ENCODE measurements around the gene OPN1MW2.
"Not testable (repeated sequence)": the region's sequence is repeated elsewhere in the genome, so short reads cannot be mapped to it uniquely, and the experiment has no call there.

The OPN1MW2 gene

DNA sequence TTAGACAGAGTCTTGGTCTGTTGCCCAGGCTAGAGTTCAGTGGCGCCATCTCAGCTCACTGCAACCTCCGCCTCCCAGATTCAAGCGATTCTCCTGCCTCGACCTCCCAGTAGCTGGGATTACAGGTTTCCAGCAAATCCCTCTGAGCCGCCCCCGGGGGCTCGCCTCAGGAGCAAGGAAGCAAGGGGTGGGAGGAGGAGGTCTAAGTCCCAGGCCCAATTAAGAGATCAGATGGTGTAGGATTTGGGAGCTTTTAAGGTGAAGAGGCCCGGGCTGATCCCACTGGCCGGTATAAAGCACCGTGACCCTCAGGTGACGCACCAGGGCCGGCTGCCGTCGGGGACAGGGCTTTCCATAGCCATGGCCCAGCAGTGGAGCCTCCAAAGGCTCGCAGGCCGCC, at the start of gene OPN1MW2:
Gene OPN1MW2 (plus strand): TSS at position 301 of the 400 bp plus-strand sequence. CDS start 60 bp downstream, at position 361.
- in situ Hi-C loops (cut with MboI; ENCODE audit: low sequenced_read_pairs), result not testable (repeated sequence)

DNA sequence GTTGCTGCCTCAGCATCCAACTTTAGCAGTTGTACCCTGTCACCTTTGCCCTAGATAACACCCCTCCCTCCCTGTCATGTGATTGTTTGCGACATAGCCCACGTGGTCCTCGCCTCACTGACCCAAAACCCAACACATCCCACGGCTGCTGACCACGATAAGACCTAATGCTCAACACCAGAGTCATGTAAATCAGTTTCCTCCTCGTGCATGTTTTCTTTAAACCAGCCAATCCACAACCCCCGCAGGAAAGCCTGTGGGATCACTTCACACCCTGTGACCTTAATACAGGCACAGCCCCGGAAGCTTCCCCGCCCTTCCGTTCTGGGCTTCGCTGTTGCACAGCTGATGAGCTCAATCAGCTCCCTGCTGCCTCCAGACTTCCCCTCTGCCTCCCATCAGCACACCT, 47.0 kb upstream of the OPN1MW2 start:
- in situ Hi-C loops (cut with MboI; ENCODE audit: low sequenced_read_pairs), result not testable (repeated sequence)

DNA sequence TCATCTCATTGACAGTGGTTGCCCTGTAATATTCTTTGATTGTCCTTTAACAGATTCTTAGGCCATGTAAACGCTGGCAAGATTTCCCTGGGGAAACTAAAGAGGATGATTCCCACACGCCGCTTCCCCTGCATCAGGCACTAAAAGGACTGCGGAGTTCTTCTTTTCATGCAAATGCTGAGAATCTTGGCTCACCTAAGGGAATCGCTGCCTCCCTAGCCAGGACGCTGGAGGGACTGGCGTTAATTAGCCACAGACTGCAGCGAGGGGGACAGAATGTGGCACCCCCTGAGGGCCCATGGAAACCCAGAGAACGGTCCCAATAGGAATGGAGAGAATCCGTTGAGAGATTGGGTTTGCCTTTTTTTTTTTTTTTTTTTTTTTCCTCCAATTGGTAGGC, 45.2 kb upstream of the OPN1MW2 start:
- in situ Hi-C loops (cut with MboI; ENCODE audit: low sequenced_read_pairs), result not testable (repeated sequence)

DNA sequence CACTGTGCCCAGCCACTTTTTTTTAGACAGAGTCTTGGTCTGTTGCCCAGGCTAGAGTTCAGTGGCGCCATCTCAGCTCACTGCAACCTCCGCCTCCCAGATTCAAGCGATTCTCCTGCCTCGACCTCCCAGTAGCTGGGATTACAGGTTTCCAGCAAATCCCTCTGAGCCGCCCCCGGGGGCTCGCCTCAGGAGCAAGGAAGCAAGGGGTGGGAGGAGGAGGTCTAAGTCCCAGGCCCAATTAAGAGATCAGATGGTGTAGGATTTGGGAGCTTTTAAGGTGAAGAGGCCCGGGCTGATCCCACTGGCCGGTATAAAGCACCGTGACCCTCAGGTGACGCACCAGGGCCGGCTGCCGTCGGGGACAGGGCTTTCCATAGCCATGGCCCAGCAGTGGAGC, 37.3 kb upstream of the OPN1MW2 start, which contains the start of gene OPN1MW:
Gene OPN1MW (plus strand): TSS at position 301 of the 400 bp plus-strand sequence. CDS start 82 bp downstream, at position 383.
- in situ Hi-C loops (cut with MboI; ENCODE audit: low sequenced_read_pairs), result not testable (repeated sequence)

DNA sequence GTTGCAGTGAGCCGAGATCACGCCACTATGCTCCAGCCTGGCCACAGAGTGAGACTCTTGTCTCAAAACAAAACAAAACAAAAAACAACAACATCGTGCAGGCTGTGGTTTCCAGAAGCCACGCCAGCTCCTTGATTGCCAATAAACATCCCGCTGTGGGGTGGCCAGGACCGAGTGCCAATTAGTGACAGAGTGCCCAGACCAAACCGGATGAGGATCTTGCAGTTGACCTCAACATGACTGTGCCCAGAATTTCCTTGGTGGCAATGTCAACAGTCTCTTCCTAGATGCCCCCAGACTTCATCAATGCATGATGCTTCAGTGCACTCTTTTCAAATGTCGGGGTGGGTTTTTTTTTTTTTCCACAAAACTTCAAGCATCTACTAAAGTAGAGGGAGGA, 35.8 kb upstream of the OPN1MW2 start:
- in situ Hi-C loops (cut with MboI; ENCODE audit: low sequenced_read_pairs), result not testable (repeated sequence)

DNA sequence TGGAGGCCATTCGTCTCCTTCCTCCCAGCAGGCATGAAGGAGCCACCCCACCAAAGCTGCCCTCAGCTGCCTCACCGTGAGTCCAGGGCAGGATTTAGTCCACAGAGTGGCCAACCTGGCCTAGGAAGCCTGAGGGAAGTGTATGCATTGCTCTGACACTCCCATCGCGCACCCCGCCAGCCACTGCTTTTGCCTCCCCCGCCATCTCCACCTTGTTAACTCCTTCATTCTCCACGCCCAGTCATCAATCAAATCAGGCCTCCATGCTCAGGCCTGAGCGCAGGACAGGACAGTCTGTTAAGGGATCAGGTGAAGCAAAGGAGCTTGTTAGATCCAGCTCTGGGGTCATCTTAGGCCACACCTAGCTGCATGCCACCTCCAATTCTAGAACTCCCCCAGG, 26.7 kb upstream of the OPN1MW2 start:
- in situ Hi-C loops (cut with MboI; ENCODE audit: low sequenced_read_pairs), result not testable (repeated sequence)

DNA sequence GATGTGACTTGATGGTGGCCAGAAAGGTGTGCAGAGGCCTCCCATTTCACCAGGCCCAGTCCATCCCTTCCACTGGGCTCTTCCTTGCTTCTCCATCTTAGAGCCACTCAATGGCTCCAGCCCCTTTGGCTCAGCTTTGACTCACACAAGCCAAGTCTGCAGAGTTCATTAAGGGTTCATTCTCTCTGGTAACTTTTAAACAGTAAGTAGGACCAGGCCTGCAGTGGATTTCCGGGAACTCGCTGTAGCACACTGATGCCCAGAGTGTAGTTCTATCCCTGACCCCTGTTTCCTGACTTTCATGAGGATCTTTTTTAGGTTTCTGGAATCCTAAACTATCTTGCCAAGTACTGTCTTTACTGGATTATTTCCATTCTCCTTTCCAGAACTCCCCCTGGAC, 25.2 kb upstream of the OPN1MW2 start:
- in situ Hi-C loops (cut with MboI; ENCODE audit: low sequenced_read_pairs), result not testable (repeated sequence)

DNA sequence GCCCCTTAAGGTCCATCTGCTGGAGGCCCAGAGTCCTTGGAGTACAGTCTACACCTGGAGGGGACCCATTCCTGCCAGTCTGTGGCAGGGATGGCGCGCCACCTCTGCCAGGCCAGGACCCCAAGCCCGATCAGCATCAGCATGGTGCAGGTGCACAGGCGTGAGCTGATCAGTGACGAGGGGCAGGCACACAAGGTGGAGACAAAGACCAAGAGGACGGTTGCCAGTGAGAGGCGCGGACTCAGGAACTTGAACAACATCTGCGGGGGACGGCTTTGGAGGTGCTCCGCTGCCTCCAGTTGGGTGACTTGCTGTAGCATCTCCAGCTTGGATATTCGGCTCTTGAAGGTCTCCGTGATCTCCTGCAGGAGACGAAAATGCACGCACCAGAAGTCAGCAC, 23.1 kb upstream of the OPN1MW2 start:
- in situ Hi-C loops (cut with MboI; ENCODE audit: low sequenced_read_pairs), result not testable (repeated sequence)

DNA sequence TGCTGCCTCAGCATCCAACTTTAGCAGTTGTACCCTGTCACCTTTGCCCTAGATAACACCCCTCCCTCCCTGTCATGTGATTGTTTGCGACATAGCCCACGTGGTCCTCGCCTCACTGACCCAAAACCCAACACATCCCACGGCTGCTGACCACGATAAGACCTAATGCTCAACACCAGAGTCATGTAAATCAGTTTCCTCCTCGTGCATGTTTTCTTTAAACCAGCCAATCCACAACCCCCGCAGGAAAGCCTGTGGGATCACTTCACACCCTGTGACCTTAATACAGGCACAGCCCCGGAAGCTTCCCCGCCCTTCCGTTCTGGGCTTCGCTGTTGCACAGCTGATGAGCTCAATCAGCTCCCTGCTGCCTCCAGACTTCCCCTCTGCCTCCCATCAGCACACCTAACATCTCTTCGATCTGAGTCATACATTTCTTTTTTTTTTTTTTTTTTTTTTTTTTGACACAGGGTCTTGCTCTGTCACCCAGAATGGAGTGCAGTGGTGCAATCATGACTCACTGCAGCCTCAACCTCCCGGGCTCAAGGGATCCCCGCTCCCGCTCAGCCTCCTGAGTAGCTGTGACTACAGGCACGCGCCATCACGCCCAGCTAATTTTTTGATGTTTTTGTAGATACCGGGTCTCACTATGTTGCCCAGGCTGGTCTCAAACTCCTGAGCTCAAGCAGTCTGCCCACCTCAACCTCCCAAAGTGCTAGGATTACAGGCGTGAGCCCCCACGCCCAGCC, 9.7 kb upstream of the OPN1MW2 start:
- in situ Hi-C loops (cut with MboI; ENCODE audit: low sequenced_read_pairs), result not testable (repeated sequence)

DNA sequence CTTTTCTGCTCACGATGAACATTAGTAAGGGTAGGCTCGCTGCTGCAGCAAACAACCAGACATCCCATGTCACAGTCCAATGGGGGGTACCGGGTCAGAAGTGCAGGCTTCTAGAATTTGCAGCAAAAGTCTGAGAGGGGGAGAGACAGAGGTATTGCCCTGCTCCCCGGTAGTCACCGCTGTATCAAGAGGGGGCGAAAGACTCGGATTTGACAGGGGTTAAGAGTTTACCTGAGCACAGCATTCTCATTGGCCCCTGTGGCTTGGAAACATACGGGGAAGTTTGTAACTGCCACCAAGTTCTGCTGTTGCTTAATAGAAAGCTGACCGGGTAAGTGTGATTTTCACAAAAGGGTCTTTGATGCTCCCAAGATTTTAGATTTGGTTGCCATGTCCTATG, 8.5 kb upstream of the OPN1MW2 start:
- in situ Hi-C loops (cut with MboI; ENCODE audit: low sequenced_read_pairs), result not testable (repeated sequence)

DNA sequence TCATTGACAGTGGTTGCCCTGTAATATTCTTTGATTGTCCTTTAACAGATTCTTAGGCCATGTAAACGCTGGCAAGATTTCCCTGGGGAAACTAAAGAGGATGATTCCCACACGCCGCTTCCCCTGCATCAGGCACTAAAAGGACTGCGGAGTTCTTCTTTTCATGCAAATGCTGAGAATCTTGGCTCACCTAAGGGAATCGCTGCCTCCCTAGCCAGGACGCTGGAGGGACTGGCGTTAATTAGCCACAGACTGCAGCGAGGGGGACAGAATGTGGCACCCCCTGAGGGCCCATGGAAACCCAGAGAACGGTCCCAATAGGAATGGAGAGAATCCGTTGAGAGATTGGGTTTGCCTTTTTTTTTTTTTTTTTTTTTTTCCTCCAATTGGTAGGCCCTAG, 8.1 kb upstream of the OPN1MW2 start:
- in situ Hi-C loops (cut with MboI; ENCODE audit: low sequenced_read_pairs), result not testable (repeated sequence)

DNA sequence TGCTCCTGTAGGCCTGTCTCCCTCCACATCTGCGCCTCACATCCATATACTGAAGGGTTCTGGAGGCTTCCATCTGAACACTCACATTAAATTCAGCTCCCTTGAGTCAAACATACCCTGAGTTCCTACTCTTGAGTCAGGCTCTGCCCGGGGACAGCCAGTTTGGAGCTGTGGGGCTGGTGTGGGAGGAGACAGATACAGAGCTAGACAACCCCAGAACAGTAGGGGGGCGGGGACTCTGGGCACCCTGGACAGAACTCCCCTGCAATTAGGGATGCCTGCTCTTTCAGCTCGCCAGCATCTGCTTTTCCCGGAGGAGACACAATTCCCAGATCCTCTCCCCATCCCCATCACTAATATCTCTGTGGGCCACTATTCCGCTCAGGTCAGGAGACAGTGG, 5.7 kb downstream of the OPN1MW2 start:
- in situ Hi-C loops (cut with MboI; ENCODE audit: low sequenced_read_pairs), result not testable (repeated sequence)

DNA sequence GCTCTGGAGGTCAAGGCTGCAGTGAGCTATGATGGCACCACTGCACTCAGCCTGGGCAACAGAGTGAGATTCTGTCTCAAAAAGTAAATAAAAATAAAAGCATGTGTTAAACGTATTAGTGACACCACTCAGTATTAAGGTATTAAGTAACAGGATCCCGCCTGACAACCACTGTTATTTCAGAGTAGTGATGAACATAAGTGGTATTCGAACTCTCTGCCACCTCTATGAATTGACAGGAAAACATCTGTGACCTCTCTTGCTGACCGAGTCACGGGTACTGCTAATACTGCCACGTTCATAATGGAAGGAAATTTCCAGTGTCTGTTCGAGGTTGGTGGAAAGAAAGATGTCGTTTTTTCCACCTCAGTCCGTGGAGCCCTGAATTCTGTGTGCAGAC, 7.2 kb downstream of the OPN1MW2 start:
- in situ Hi-C loops (cut with MboI; ENCODE audit: low sequenced_read_pairs), result not testable (repeated sequence)

DNA sequence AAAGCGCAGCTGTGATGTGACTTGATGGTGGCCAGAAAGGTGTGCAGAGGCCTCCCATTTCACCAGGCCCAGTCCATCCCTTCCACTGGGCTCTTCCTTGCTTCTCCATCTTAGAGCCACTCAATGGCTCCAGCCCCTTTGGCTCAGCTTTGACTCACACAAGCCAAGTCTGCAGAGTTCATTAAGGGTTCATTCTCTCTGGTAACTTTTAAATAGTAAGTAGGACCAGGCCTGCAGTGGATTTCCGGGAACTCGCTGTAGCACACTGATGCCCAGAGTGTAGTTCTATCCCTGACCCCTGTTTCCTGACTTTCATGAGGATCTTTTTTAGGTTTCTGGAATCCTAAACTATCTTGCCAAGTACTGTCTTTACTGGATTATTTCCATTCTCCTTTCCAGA, 11.9 kb downstream of the OPN1MW2 start:
- in situ Hi-C loops (cut with MboI; ENCODE audit: low sequenced_read_pairs), result not testable (repeated sequence)

DNA sequence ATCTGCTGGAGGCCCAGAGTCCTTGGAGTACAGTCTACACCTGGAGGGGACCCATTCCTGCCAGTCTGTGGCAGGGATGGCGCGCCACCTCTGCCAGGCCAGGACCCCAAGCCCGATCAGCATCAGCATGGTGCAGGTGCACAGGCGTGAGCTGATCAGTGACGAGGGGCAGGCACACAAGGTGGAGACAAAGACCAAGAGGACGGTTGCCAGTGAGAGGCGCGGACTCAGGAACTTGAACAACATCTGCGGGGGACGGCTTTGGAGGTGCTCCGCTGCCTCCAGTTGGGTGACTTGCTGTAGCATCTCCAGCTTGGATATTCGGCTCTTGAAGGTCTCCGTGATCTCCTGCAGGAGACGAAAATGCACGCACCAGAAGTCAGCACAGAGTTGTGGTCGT, 14.1 kb downstream of the OPN1MW2 start:
- in situ Hi-C loops (cut with MboI; ENCODE audit: low sequenced_read_pairs), result not testable (repeated sequence)

DNA sequence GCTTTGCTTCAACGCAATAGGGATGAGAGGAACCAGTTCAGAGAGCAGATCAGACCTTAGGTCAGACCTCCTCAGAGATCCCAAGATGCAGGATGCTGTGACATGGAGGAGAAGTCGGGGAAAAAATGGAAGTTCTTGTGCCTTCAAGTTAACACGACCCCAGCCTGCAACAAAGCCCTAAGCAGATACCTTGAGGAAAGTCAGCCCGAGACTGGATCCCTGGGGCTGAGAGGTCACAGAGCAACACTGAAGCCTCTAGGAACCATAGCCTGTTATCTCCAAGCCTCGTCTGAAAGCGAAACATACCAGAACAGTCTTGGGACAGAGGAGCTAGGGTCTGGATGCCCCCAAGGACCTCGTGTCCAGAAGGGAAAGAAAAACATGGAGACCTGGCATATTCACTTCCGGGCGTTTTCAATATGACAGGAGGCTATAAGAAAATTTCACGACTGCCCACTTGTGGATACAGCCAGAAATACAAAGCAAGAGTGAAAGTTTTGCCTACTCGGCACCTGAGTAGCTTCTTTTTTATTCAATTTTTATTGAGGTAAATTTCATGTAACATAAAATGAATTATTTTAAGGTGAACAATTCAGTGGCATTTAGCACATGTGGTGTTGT, 19.5 kb downstream of the OPN1MW2 start:
- in situ Hi-C loops (cut with MboI; ENCODE audit: low sequenced_read_pairs), result not testable (repeated sequence)

DNA sequence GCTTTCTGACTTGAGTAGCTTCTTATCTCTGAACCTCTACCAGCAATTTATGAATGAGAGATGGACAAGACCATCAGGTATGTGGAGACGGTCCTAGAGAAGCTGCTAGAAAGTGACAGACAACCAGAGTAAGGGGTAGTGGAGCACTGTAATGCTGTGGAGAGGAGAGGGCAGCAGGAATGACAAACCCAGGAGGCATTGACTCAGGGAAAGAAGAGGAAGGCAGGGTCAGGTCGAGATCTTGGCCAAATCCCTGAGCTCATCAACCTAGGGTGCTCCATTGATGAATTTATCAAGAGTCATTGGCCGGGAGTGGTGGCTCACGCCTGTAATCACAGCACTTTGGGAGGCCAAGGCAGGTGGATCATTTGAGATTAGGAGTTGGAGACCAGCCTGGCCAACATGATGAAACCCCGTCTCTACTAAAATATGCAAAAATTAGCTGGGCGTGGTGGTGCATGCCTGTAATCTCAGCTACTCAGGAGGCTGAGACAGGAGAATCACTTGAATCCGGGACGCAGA, 20.5 kb downstream of the OPN1MW2 start:
- in situ Hi-C loops (cut with MboI; ENCODE audit: low sequenced_read_pairs), result not testable (repeated sequence)

DNA sequence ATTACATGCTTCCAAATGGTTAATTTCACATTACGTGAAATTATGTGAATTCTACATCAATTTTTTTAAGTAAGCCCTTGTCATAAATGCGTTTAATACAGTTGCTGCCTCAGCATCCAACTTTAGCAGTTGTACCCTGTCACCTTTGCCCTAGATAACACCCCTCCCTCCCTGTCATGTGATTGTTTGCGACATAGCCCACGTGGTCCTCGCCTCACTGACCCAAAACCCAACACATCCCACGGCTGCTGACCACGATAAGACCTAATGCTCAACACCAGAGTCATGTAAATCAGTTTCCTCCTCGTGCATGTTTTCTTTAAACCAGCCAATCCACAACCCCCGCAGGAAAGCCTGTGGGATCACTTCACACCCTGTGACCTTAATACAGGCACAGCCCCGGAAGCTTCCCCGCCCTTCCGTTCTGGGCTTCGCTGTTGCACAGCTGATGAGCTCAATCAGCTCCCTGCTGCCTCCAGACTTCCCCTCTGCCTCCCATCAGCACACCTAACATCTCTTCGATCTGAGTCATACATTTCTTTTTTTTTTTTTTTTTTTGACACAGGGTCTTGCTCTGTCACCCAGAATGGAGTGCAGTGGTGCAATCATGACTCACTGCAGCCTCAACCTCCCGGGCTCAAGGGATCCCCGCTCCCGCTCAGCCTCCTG, 28.0 kb downstream of the OPN1MW2 start:
- in situ Hi-C loops (cut with MboI; ENCODE audit: low sequenced_read_pairs), result not testable (repeated sequence)

DNA sequence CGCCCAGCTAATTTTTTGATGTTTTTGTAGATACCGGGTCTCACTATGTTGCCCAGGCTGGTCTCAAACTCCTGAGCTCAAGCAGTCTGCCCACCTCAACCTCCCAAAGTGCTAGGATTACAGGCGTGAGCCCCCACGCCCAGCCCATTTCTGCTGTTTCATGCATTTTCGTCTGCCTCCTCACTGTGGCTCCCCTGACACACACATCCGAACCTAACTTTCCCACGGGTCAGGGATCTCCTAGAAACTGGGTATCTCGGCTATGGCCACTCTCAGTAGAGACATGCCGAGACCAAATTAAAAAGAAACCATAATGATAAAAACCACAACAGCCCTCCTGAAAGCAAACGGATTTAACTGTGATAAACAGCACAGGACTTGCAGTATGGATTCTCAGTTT, 28.5 kb downstream of the OPN1MW2 start:
- in situ Hi-C loops (cut with MboI; ENCODE audit: low sequenced_read_pairs), result not testable (repeated sequence)

DNA sequence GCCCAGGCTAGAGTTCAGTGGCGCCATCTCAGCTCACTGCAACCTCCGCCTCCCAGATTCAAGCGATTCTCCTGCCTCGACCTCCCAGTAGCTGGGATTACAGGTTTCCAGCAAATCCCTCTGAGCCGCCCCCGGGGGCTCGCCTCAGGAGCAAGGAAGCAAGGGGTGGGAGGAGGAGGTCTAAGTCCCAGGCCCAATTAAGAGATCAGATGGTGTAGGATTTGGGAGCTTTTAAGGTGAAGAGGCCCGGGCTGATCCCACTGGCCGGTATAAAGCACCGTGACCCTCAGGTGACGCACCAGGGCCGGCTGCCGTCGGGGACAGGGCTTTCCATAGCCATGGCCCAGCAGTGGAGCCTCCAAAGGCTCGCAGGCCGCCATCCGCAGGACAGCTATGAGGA, 37.7 kb downstream of the OPN1MW2 start, which contains the start of gene OPN1MW3:
Gene OPN1MW3 (plus strand): TSS at position 301 of the 400 bp plus-strand sequence. CDS start 38 bp downstream, at position 339.
- in situ Hi-C loops (cut with MboI; ENCODE audit: low sequenced_read_pairs), result not testable (repeated sequence)

DNA sequence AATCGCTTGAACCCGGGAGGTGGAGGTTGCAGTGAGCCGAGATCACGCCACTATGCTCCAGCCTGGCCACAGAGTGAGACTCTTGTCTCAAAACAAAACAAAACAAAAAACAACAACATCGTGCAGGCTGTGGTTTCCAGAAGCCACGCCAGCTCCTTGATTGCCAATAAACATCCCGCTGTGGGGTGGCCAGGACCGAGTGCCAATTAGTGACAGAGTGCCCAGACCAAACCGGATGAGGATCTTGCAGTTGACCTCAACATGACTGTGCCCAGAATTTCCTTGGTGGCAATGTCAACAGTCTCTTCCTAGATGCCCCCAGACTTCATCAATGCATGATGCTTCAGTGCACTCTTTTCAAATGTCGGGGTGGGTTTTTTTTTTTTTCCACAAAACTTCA, 39.2 kb downstream of the OPN1MW2 start:
- in situ Hi-C loops (cut with MboI; ENCODE audit: low sequenced_read_pairs), result not testable (repeated sequence)
